NCI-H2227 (cell line): ENCODE results near the gene LTV1.
"Not testable (repeated sequence)": the region's sequence is repeated elsewhere in the genome, so short reads cannot be mapped to it uniquely, and the experiment has no call there.

ENCODE experiments used
- DNase-seq: peaks from one replicate; lab custom pipeline; 2025; ENCODE audit not compliant: unreplicated experiment; lab: John Stamatoyannopoulos, UW

LTV1 gene, protein sequence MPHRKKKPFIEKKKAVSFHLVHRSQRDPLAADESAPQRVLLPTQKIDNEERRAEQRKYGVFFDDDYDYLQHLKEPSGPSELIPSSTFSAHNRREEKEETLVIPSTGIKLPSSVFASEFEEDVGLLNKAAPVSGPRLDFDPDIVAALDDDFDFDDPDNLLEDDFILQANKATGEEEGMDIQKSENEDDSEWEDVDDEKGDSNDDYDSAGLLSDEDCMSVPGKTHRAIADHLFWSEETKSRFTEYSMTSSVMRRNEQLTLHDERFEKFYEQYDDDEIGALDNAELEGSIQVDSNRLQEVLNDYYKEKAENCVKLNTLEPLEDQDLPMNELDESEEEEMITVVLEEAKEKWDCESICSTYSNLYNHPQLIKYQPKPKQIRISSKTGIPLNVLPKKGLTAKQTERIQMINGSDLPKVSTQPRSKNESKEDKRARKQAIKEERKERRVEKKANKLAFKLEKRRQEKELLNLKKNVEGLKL

DNA sequence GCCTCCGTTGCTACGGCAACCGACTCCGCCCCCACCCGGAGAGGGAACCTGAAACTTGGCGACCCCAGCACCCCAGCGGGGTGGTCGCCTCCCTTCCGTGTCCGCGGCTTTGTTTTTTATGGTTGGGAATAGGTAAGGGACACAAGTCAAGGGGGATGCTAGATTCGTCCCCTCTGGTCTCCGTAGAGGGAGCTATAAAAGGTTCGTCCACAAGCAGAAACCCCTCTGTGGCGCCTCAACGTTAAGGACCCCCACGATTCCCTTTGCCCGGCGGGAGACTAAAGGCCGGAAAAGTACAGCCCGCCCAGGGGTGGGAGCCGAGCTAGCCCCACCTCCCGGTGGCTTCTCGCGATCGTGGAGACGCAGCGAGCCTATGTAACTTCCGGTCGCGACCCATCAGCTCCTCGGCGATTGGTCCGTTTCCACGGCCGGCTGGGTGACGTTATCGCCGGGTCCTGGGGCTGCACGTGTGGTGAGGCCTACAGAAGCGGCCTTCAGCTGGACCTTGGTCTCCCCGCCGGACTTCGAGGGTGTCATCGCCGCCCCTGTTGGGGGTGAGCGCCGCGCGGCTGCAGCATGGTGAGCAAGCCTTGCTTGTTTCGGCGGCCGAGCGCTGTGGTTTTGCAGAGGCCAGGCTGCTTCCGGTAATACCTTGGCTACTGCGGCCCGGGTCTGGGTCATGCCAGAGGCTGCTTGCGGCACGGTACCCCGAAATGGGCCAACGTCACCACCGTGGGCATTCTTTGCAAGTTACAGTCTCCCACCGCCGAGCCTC lies at the start of gene LTV1:
Gene LTV1 (plus strand): TSS at position 437 of the 775 bp plus-strand sequence. CDS start 140 bp downstream, at position 577.
- DNase-seq, result peak; percentile 96

DNA sequence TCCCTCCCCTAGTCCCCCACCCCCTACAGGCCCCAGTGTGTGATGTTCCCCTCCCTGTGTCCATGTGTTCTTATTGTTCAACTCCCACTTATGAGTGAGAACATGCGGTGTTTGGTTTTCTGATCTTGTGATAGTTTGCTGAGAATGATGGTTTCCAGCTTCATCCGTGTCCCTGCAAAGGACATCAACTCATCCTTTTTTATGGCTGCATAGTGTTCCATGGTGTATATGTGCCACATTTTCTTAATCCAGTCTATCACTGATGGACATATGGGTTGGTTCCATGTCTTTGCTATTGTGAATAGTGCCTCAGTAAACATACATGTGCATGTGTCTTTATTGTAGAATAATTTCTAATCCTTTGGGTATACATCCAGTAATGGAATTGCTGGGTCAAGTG lies 46.6 kb upstream of the LTV1 start:
- DNase-seq, result not testable (repeated sequence)

DNA sequence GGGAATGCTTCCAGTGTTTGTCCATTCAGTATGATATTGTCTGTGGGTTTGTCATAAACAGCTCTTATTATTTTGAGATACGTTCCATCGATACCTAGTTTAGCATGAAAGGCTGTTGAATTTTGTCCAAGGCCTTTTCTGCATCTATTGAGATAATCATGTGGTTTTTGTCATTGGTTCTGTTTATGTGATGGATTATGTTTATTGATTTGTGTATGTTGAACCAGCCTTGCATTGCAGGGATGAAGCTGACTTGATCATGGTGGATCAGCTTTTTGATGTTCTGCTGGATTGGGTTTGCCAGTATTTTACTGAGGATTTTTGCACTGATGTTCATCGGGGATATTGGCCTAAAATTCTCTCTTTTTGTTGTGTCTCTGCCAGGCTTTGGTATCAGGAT lies 44.7 kb upstream of the LTV1 start:
- not testable (repeated sequence) for DNase-seq

DNA sequence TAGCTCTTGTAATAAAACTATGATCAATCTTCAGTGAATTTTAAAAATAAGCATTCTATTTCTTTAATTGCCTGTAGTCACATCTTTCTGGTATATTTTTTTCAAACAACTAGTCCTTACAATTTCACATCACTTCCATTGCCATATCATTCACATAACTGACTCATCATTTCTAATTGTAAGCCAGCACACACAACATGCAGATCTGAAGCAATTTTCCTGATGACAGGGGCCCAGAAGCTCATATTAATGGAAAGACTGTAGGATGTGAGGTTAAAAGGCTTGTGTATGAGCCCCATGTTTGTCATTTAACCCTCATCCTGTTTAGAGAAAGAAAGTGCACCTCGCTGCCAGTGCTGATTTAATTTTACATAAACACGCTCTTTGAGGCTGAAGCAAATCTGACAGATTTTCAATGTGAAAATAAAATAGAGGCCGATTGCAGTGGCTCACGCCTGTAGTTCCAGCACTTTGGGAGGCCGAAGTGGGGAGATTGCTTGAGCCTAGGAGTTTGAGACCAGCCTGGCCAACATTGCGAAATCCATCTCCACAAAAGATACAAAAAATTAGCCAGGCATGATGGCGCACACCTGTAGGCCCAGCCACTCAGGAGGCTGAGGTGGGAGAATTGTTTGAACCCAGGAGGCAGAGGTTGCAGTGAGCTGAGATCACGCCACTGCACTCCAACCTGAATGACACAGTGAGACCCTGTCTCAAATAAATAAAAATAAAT lies 40.1 kb upstream of the LTV1 start:
- DNase-seq, result no peak

DNA sequence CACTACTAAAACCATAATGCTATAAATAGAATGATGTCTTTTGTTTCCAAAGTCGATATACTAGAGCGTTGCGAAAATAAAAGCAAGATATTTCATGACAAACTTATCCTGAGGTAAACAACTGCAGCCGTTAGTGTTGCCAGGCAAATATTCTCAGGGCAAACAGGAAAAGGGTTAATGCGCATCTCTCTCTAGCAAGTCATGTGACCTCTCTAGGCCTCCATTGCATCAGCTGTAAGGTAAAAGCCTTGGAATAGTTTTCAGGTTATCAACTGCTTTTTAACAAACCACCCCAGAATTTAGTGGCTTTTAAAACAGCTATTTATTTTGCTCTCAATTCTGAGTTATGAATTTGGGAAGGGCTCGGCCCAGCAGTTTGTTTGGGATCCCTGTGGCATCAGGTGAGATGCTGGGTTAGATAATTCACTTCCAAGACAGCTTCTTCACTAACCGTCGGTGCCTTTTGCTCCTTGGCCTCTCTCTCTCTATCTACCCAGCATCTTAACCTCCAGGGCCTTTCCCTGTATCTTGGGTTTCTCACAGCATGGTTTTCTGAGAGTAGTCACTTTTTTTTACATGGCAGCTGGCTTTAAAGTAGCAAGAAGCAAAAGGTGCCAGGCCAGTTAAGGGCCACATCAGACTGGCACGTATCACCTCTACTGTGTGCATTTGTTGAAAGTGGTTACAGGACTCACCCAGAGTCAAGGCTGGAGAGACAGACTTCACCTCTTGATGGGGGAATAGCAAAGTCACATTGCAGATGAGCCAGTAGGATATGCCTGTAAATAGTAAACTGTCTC lies 39.2 kb upstream of the LTV1 start:
- DNase-seq, result no peak

DNA sequence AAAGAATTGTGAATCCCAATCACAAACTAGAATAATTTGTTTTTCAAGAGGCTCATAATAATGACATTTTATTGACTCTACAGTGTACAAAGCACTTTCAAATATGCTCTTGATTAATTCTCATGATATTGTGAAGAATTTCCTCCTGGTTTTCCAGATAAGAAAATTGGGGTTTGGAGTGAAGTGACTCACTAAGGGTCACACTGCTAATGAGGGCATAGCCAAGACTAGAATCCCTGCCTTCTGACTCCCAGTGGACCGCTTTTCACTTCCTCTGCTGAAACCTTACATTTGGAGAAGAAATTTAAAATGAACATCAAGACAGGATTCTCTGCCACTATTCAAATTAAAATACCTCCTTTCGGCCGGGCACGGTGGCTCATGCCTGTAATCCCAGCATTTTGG lies 38.3 kb upstream of the LTV1 start:
- no peak for DNase-seq

DNA sequence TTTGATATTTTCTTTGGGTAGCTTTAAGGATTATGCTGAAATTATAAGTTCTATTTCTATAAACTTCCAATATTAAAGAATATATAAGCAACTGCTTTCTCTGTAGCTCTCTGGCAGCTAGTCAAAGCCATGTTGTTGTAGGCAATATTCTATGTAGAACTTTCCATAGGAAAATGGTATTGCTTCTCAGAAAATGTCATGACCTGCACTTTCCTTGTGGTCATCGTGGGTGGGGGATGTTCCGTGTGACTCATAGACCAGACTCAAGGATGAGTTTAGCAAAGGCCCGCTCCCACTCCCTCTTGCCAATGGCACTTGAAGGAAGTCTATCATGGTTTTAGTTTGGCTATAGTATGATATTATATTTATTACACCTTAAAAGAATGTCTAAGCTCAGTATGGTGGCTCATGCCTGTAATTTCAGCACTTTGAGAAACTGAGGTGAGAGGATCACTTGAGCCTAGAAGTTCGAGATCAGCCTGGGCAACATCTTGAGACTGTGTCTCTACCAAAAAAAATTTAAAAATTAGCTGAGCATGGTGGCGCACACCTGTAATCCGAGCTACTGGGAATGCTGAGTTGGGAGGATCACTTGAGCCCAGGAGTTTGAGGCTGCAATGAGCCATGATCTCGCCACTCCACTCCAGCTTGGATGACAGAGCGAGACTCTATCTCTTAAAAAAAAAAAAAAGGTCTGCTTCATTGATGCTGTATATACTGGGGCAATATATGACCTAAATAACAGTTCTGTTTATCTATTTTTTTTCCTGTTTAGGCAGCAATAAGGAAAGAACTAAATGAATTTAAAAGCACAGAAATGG lies 36.6 kb upstream of the LTV1 start:
- DNase-seq, result no peak

DNA sequence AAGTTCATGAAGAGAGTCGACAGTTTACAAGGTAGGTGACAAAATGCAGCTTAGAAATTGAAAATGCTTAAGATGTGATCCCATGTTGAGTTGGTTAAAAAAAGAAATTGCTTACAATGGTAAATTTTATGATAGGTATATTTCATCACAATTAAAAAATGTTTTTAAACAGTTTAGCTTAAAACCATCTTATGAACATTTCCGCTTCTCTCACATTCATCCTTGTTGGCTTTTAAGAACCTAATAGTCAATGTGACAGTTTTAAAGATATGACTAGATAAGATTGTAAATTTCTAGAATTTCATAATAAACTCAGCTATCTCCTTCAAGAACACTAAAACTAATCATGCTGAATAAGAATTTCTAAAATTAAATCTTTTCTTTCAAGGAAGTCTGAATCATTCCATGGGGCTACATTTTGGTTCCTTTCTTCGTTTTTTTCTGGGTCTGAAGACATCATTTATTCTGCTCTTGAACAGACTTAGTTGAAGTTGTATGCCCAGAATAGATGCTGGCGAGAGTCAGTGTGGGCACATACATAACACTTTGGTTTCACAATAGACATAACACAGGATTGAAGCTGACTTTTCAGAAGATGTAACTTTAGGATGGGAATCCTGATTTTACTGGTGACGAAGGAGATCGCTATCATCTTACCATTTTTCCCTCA lies 35.9 kb upstream of the LTV1 start:
- no peak for DNase-seq

DNA sequence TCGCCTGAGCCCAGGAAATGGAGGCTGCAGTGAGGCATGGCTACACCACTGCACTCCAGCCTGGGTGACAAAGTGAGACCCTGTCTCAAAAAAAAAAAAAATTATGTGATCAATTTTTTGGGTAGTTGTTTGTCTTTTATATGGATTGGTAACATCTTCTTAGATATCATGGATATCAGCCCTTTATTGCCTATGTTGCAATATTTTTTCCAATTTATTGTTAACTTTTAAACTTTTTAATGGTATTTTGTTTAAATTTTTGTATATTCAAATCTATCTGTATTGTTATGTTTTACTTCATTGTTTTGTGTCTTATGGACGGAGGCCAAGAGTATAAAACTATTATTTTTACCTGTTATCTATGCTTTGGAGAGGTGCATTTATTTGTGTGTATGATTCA lies 32.4 kb upstream of the LTV1 start:
- no peak for DNase-seq

DNA sequence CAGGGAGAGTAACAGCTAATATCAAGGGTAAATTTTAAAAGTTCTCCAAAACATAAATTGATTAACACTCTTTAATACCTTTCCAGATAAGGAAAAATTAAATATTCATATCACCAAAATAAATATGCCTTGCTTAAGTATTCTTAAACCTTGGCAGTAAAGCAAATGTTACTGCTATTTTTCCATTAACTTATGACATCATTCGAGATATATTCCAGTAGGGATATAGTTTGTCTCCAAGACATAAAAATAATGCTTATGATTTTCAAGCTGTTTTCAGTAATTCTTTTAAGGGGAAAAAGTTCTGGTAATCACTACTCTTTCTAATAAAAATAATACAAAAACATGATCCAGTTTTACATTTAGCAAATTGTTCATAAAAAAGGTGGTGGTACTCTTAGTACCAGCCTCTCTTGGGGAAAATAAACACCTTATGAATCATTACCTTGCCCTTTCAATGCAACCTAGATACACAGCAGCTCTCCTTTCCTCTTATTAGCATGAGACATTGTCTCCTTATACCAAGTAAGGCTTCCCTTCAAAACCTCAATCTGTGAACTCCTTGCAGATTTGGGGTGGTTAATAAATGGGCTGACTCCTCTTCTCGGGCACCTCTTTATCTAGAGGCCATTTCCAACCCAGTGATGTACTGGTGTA lies 31.5 kb upstream of the LTV1 start:
- no peak for DNase-seq

DNA sequence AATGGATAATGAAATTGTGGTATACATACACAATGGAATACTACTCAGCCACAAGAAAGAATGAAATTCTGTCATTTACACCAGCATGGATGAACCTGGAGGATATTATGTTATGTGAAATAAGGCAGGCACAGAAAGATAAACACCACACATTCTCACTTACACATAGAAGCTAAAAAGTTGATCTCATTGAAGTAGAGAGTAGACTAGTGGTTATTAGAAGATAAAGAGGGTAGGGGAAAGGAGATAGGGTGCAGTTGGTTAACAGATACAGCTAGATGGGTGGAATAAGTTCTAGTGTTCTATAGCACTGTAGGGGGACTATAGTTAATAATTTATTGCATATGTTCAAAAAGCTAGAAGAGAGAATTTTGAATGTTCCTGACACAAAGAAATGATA lies 25.5 kb upstream of the LTV1 start:
- DNase-seq, result no peak

DNA sequence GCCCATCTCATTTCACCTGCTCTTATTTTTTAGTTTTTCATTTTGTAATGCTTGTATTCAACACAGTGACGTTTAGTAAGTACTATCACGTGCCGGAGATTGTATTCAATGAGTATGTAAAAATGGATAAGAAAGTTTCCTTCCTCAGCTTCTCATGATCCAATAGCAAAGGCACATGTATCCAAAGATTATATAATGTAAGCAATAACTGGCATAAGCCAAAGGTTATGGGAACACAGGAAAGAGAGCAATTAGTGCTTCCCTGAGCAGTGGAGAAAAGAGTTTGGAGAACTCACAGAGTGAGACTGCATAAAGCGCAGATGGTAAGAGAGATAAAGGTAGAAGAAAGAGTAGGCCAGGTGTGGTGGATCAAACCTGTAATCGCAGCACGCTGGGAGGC lies 21.8 kb upstream of the LTV1 start:
- no peak for DNase-seq

DNA sequence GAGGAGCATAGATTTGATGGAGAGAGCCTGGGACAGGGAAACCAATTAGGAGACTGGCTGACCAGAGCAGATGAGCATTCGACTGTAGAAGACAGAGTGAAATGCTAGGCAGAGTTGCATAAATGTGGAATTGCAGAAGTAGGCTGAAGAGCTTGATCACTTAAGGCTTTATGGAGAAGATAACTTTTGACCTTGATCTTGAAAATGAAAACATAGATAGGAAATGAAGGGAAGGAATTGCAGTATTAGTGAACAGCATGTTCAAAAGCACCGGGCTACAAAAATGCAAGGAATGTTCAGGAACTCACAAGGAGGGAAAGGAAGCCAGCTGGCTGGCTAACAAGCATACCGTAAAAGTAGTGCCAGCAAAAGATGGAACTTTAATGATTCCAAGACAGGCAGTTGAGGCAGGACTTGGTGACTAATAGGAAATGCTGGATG lies 20.5 kb upstream of the LTV1 start:
- DNase-seq, result no peak

DNA sequence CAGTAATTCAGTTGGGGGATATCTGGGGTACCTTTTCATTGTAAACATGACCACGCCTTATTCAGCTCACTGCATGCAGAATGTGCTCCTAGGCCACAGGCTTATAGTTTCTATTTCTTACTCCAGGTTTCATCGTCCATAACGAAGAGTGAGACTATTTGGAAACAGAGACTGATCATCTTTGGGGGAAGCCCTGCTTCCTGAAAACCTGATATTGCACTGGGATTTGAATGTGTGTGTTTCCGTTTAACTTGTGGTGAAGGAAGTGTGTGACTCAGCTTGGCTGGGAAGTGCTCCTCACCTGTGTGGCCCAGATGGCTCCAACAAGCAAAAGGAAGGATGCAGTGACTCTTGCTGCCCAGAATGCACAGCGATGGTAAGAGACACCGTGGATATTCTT lies 19.6 kb upstream of the LTV1 start:
- no peak for DNase-seq

DNA sequence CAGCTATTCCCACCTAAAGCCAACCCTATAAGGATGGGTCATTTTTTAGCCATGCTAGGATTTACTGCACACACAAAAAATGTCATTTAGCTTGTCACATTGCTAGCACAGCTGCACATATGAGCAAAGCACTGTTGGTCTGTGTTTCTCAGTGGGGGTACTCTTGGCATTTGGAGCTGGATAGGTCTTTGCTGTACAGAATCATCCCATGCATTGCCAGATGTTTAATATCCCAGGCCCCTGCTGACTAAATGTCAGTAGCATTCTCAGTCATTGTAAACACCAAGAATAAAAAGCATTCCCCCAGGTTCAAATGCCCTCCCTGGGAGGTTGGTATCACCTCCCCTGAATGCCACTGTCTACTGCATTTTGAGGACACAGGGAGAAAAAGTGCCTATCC lies 14.6 kb upstream of the LTV1 start:
- DNase-seq, result no peak

DNA sequence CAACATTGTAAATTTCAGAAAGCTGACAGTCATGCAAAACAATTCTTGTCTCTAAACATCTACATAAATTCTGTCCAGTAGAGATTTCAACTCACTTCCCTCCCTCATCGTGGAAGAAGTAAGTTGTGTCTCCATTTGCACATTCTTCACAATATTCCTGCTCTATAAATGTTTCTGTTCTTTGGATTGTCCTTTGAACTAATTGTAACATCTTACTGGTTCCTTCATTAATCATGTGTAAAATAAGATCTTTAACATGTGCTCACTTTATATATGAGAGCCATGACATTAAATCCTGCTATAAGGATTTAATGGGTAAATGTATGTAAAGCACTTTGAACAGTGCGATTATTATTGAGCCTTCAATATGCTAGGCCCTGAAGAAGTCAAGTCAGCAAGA lies 7.0 kb upstream of the LTV1 start:
- DNase-seq, result no peak

DNA sequence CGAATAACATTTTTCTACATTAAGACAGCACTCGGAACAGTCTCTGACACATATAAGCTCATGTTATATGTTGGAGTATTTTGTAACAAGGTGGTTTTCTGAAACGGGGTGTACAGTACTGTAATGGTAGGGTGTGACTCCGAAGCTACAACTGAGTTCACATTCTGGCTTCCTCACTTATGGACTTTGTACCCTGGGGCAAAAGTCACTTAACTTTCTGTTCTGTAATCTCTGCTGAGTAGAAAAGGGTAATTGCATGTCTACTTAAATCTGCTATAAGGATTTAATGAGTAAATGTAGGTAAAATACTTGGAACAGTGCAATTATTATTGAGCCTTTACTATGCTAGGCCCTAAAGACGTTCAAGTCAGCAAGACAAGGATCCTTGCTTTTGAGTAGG lies 4.7 kb upstream of the LTV1 start:
- DNase-seq, result no peak

DNA sequence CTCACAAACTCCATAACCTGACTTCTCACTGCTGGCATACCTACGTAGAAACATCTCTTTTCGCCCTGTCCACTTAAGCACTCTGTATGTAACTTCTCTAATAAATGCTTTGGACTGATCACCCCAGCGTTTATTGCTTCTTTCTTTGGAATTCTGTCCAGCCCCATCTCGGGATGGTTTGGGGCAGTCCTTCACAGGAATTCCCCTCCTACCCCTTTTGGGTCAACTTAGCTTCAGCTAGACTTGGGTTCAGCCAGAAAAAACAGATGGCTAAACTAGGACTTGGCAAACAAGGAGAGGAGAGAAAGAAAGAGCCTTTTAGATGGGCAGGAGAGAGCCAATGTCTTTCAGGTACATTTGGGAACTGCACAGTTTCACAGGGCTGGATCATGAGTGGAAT lies 3.9 kb upstream of the LTV1 start:
- no peak for DNase-seq
